Vagina (tissue), 2 donors: Measurements from ENCODE around the gene PDE7B. TPM values are rescaled to one million over a fixed set of nuclear protein-coding genes. Genes with fewer than 3 reads are reported as not detected.

ENCODE experiments used
- DNase-seq, 2 donors: peaks; one replicate each; pipeline ENCODE4 v3.0.0-alpha.2; 2017; ENCODE audit errors: extremely low spot score in 2 of 2
- H3K27ac ChIP-seq: fragments of 200-600 bp; sonication (generic); one replicate; pipeline ENCODE4 v1.5.1; 2019
- H3K27me3 ChIP-seq: fragments of 200-600 bp; sonication (generic); one replicate; pipeline ENCODE4 v1.5.1; 2019
- H3K36me3 ChIP-seq, 2 donors: fragments of 200-600 bp; sonication (generic); one replicate each; pipeline ENCODE4 v1.5.1; 2017 to 2019
- H3K4me1 ChIP-seq: fragments of 200-600 bp; sonication (generic); one replicate; pipeline ENCODE4 v1.5.1; 2019
- H3K4me3 ChIP-seq, 2 donors: fragments of 200-600 bp; sonication (generic); 1 replicate in 1 of 2; 2 replicates in 1 of 2; pipeline ENCODE4 v1.5.1; 2016 to 2019
- H3K9me3 ChIP-seq: fragments of 200-600 bp; sonication (generic); one replicate; pipeline ENCODE4 v1.5.1; 2019
- CTCF ChIP-seq, 3 experiments: fragments of 450-650 bp in 2 of 3; fragments of 200-600 bp in 1 of 3; sonication (generic) in 1 of 3; IDR thresholded peaks; one replicate each; pipeline ENCODE4 v1.5.1; 2017 to 2019; ENCODE audit warnings: antibody characterized with exemption in 3 of 3, mild to moderate bottlenecking in 2 of 3, moderate library complexity in 2 of 3
- POLR2A ChIP-seq, 2 donors: fragments of 450-650 bp; IDR thresholded peaks; one replicate each; pipeline ENCODE4 v1.6.1; 2017; ENCODE audit warnings: antibody characterized with exemption in 2 of 2, mild to moderate bottlenecking in 2 of 2, moderate library complexity in 2 of 2
- POLR2AphosphoS5 ChIP-seq, 2 donors: sonication (generic); formaldehyde crosslinking; IDR thresholded peaks; one replicate each; pipeline ENCODE4 v1.9.0; 2017; ENCODE audit warnings: antibody characterized with exemption in 2 of 2, mild to moderate bottlenecking in 2 of 2, low read depth in 1 of 2; ENCODE audit not compliant: insufficient read depth in 1 of 2
- intact Hi-C: fragments of 100-400 bp; cut with DNase I; formaldehyde crosslinking; loops from one replicate; pipeline ENCODE4 v1.15.1; 2023
- total RNA-seq: library from RNA; depleted of rRNA; stranded (reverse); fragments of >200 nt; gene quantifications from one replicate; pipeline ENCODE4 v1.2.3, GENCODE V29; 2016

The PDE7B gene
- total RNA-seq, 1 donor from 2014 or later: 6.9 TPM

DNA sequence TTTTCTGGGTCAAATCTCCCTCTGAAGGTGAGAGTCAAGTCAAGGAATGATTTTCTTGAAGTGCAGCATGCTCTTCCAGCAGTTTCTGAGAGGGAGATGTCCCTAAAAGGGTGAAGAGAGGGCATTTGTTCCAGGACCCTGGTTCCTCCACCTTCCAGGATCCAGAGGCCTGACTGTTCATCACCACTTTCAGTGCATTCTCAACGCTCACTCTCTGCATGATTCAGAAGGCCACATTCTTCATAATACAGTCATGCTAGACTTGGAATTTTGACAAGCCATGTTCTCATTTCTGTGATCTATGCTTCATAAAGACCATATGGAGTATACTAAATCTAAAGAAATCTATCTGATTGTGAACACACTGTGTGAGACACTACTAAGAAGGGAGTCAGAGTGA lies 85.1 kb downstream of the PDE7B start:
- Histone ChIP-seq H3K27ac (peak overlapping the region; percentile 52), H3K4me1 (peaks cover 21% of the 10 kb centered on the region), H3K9me3 (no peaks in the 10 kb centered on the region), H3K36me3 (no peaks in the 10 kb centered on the region), H3K27me3 (no peaks in the 10 kb centered on the region), H3K4me3 (no peak overlapping the region)
- TF ChIP-seq POLR2A (IDR thresholded peaks at IDR 0.05) (no peak), CTCF (IDR thresholded peaks at IDR 0.05) (no peak), POLR2AphosphoS5 (IDR thresholded peaks at IDR 0.05; ENCODE audit: insufficient read depth in 1 of 2, low read depth in 1 of 2) (no peak)
- DNase-seq: no peak
- intact Hi-C loops: no loop called here

- Histone ChIP-seq H3K27ac (peak overlapping the region; percentile 52), H3K27me3 (no peaks in the 10 kb centered on the region)
- intact Hi-C loops: no loop called here
These were observed 85.6 kb downstream of the PDE7B start for GRCh38 chr6:135937106-135937505.

DNA sequence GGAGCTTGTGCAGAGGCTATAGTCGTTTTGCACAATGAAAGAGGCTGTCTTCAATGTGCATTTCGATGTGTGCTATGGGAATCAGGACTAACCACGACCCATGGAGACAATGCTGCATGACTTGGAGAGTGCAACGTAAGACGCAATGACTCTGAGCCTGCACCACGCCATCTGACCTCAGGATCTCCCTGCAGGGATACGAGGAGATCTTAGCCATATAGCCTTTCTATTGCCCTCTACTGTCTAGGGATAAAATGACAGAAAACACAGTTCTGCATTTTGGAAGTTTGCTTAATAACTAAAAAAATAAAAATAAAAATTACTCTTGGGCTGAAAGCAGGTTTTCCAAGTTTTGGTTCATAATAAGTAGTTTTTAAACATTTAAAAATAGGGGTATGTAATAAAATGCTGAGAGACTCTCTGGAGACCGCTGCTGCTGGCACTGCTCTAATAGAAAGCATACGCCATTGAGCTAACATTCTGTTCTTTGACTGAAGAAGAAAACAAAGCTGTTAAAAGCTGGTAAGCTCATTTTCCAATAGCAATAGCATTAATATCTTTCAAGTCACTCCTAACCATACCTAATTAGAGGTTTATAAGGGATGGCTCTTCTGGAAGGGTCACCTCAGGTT lies 87.2 kb downstream of the PDE7B start:
- TF ChIP-seq POLR2AphosphoS5 (IDR thresholded peaks at IDR 0.05; ENCODE audit: insufficient read depth in 1 of 2, low read depth in 1 of 2): no peak
- peak in 1 of 3 experiments; percentile 42 for TF ChIP-seq CTCF (IDR thresholded peaks at IDR 0.05)
- TF ChIP-seq POLR2A (IDR thresholded peaks at IDR 0.05): no peak
- no peaks in the 10 kb centered on the region for H3K36me3 ChIP-seq
- intact Hi-C loops: no loop called here
- H3K9me3 ChIP-seq: no peaks in the 10 kb centered on the region
- peak overlapping the region; percentile 0 to 24 for H3K4me3 ChIP-seq
- H3K27me3 ChIP-seq: no peaks in the 10 kb centered on the region
- H3K4me1 ChIP-seq: peaks cover 21% of the 10 kb centered on the region
- no peak for DNase-seq
- H3K27ac ChIP-seq: peak overlapping the region; percentile 74

More at GRCh38 chr6:135937106-135937505, 85.6 kb downstream of the PDE7B start:
- H3K4me3 ChIP-seq: no peak overlapping the region
- no peak for TF ChIP-seq CTCF (IDR thresholded peaks at IDR 0.05)
- TF ChIP-seq POLR2AphosphoS5 (IDR thresholded peaks at IDR 0.05; ENCODE audit: insufficient read depth in 1 of 2, low read depth in 1 of 2): no peak
- no peak for TF ChIP-seq POLR2A (IDR thresholded peaks at IDR 0.05)
- DNase-seq: no peak
- H3K36me3 ChIP-seq: no peaks in the 10 kb centered on the region
- H3K4me1 ChIP-seq: peaks cover 21% of the 10 kb centered on the region
- no peaks in the 10 kb centered on the region for H3K9me3 ChIP-seq

DNA sequence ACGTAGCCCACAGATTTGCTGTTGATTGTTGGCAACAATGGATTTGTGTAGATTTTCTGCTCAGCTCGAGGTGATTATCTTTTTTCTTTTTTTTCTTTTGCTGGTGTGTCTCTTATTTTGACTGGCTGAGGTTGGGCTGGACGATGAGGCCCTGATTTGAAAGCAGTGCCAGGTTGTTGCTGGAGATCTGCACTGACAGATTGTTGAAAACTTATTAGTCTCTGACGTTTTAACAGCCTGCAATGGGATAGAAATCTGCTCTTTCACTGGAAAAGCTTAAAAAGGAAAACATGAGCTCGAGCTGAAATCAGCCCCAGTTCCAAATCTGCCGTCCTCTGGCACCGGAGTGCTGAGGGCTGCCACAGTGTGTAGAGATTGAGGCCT lies 87.7 kb downstream of the PDE7B start:
- DNase-seq: no peak
- intact Hi-C loops: no loop called here
- H3K27ac ChIP-seq: peak overlapping the region; percentile 74
- peaks cover 21% of the 10 kb centered on the region for H3K4me1 ChIP-seq
- no peaks in the 10 kb centered on the region for H3K27me3 ChIP-seq
- H3K4me3 ChIP-seq: peak overlapping the region; percentile 0 to 24
- H3K9me3 ChIP-seq: no peaks in the 10 kb centered on the region
- TF ChIP-seq POLR2AphosphoS5 (IDR thresholded peaks at IDR 0.05; ENCODE audit: insufficient read depth in 1 of 2, low read depth in 1 of 2): no peak
- TF ChIP-seq CTCF (IDR thresholded peaks at IDR 0.05): no peak
- no peak for TF ChIP-seq POLR2A (IDR thresholded peaks at IDR 0.05)
- no peaks in the 10 kb centered on the region for H3K36me3 ChIP-seq

DNA sequence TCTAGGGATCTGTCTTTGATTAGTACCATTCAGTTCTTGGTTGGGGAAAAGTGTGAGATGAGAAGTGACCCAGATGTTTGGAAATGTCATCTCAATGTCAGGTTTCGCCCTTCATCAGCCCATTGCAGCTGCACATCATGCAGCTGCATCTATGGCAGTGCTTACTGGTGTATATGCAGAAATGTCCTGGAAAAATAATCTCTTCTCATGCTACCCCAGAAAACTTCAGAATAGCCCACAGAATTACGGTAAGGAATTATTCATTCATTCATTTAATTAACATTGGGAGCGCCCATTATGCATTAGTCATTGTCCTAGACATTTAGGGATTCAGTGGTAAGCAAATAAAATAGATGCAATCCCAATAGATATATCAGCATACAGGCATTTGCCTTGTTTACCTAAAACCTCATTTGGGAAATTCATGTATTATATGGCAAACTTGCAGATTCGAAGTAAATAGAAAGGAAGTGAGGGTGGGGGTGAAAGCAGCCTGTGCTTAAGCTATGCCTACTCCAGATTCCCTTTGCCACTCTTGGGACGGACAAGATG lies 89.2 kb downstream of the PDE7B start:
- intact Hi-C loops: no loop called here
- Histone ChIP-seq H3K9me3 (no peaks in the 10 kb centered on the region), H3K27me3 (no peaks in the 10 kb centered on the region), H3K27ac (peak overlapping the region; percentile 74), H3K36me3 (no peaks in the 10 kb centered on the region), H3K4me3 (no peak overlapping the region), H3K4me1 (peaks cover 16% of the 10 kb centered on the region)
- DNase-seq: no peak
- TF ChIP-seq POLR2A (IDR thresholded peaks at IDR 0.05): no peak
- no peak for TF ChIP-seq POLR2AphosphoS5 (IDR thresholded peaks at IDR 0.05; ENCODE audit: insufficient read depth in 1 of 2, low read depth in 1 of 2)
- TF ChIP-seq CTCF (IDR thresholded peaks at IDR 0.05): no peak
